ENCODE measurements around the gene BANP. TPM values are rescaled to one million over a fixed set of nuclear protein-coding genes. Genes with fewer than 3 reads are reported as not detected.
"Not testable (repeated sequence)": the region's sequence is repeated elsewhere in the genome, so short reads cannot be mapped to it uniquely, and the experiment has no call there.

The BANP gene
- total RNA-seq, 1 experiment from 2014 or later, result 37.2 TPM

- DNase-seq (ENCODE audit: low read depth, low spot score); H2AFZ ChIP-seq (ENCODE audit: low read depth, low read length, poor library complexity, severe bottlenecking); H3K4me1 ChIP-seq (ENCODE audit: control insufficient read depth in 1 of 2, insufficient read depth in 2 of 2, low read length in 2 of 2); CTCF ChIA-PET; ATAC-seq; H3K9me2 ChIP-seq (ENCODE audit: insufficient read depth); H3K79me2 ChIP-seq (ENCODE audit: insufficient read depth, low read length); H3K9ac ChIP-seq (ENCODE audit: low read length); POLR2A ChIA-PET; BruUV-seq (replicated peaks); H3K27me3 ChIP-seq (ENCODE audit: insufficient read depth, low read length); RAD21 ChIA-PET (ENCODE audit: low non-redundant PET in 1 of 2, low total read pairs in 2 of 2, uncharacterized antibody in 2 of 2, unreplicated experiment in 2 of 2); intact Hi-C loops (cut with micrococcal nuclease); H3K9me3 ChIP-seq (ENCODE audit: control insufficient read depth in 1 of 2, insufficient read depth in 1 of 2, low read depth in 1 of 2, low read length in 2 of 2); H4K20me1 ChIP-seq (ENCODE audit: insufficient read depth); H3K4me3 ChIP-seq (replicated peaks in 1 of 2; ENCODE audit: low read depth in 1 of 2, low read length in 2 of 2); H3K27ac ChIP-seq (ENCODE audit: low read depth, low read length); H3K4me2 ChIP-seq (ENCODE audit: low read length); H3K36me3 ChIP-seq (ENCODE audit: control insufficient read depth in 1 of 2, insufficient read depth in 2 of 2, low read length in 2 of 2): not testable (repeated sequence)
Observed at GRCh38 chr16:88091221-88091971, 140.2 kb downstream of the BANP start.

- H3K4me3 ChIP-seq (replicated peaks in 1 of 2; ENCODE audit: low read depth in 1 of 2, low read length in 2 of 2); ATAC-seq; H3K36me3 ChIP-seq (ENCODE audit: control insufficient read depth in 1 of 2, insufficient read depth in 2 of 2, low read length in 2 of 2); H3K9ac ChIP-seq (ENCODE audit: low read length); H3K27me3 ChIP-seq (ENCODE audit: insufficient read depth, low read length); H3K4me2 ChIP-seq (ENCODE audit: low read length); H4K20me1 ChIP-seq (ENCODE audit: insufficient read depth); POLR2A ChIA-PET; H2AFZ ChIP-seq (ENCODE audit: low read depth, low read length, poor library complexity, severe bottlenecking); BruUV-seq (replicated peaks); RAD21 ChIA-PET (ENCODE audit: low non-redundant PET in 1 of 2, low total read pairs in 2 of 2, uncharacterized antibody in 2 of 2, unreplicated experiment in 2 of 2); CTCF ChIA-PET; H3K4me1 ChIP-seq (ENCODE audit: control insufficient read depth in 1 of 2, insufficient read depth in 2 of 2, low read length in 2 of 2); DNase-seq (ENCODE audit: low read depth, low spot score); H3K79me2 ChIP-seq (ENCODE audit: insufficient read depth, low read length); intact Hi-C loops (cut with micrococcal nuclease); H3K9me3 ChIP-seq (ENCODE audit: control insufficient read depth in 1 of 2, insufficient read depth in 1 of 2, low read depth in 1 of 2, low read length in 2 of 2); H3K9me2 ChIP-seq (ENCODE audit: insufficient read depth); H3K27ac ChIP-seq (ENCODE audit: low read depth, low read length): not testable (repeated sequence)
Observed at GRCh38 chr16:88091972-88092302, 140.7 kb downstream of the BANP start.

GRCh38 chr16:88092791-88093555 lies 141.7 kb downstream of the BANP start:
- H3K4me3 ChIP-seq (replicated peaks in 1 of 2; ENCODE audit: low read depth in 1 of 2, low read length in 2 of 2); POLR2A ChIA-PET; H3K79me2 ChIP-seq (ENCODE audit: insufficient read depth, low read length); DNase-seq (ENCODE audit: low read depth, low spot score); H3K4me2 ChIP-seq (ENCODE audit: low read length); RAD21 ChIA-PET (ENCODE audit: low non-redundant PET in 1 of 2, low total read pairs in 2 of 2, uncharacterized antibody in 2 of 2, unreplicated experiment in 2 of 2); intact Hi-C loops (cut with micrococcal nuclease); H3K27me3 ChIP-seq (ENCODE audit: insufficient read depth, low read length); H3K9ac ChIP-seq (ENCODE audit: low read length); CTCF ChIA-PET; H3K9me3 ChIP-seq (ENCODE audit: control insufficient read depth in 1 of 2, insufficient read depth in 1 of 2, low read depth in 1 of 2, low read length in 2 of 2); H4K20me1 ChIP-seq (ENCODE audit: insufficient read depth); H3K4me1 ChIP-seq (ENCODE audit: control insufficient read depth in 1 of 2, insufficient read depth in 2 of 2, low read length in 2 of 2); H2AFZ ChIP-seq (ENCODE audit: low read depth, low read length, poor library complexity, severe bottlenecking); H3K36me3 ChIP-seq (ENCODE audit: control insufficient read depth in 1 of 2, insufficient read depth in 2 of 2, low read length in 2 of 2); BruUV-seq (replicated peaks); H3K27ac ChIP-seq (ENCODE audit: low read depth, low read length); H3K9me2 ChIP-seq (ENCODE audit: insufficient read depth); ATAC-seq: not testable (repeated sequence)

GRCh38 chr16:88093556-88094252 lies 142.5 kb downstream of the BANP start:
- H3K79me2 ChIP-seq (ENCODE audit: insufficient read depth, low read length); H3K4me1 ChIP-seq (ENCODE audit: control insufficient read depth in 1 of 2, insufficient read depth in 2 of 2, low read length in 2 of 2); H3K36me3 ChIP-seq (ENCODE audit: control insufficient read depth in 1 of 2, insufficient read depth in 2 of 2, low read length in 2 of 2); H3K4me3 ChIP-seq (replicated peaks in 1 of 2; ENCODE audit: low read depth in 1 of 2, low read length in 2 of 2); H2AFZ ChIP-seq (ENCODE audit: low read depth, low read length, poor library complexity, severe bottlenecking); H3K9me2 ChIP-seq (ENCODE audit: insufficient read depth); DNase-seq (ENCODE audit: low read depth, low spot score); H3K9me3 ChIP-seq (ENCODE audit: control insufficient read depth in 1 of 2, insufficient read depth in 1 of 2, low read depth in 1 of 2, low read length in 2 of 2); H3K9ac ChIP-seq (ENCODE audit: low read length); RAD21 ChIA-PET (ENCODE audit: low non-redundant PET in 1 of 2, low total read pairs in 2 of 2, uncharacterized antibody in 2 of 2, unreplicated experiment in 2 of 2); BruUV-seq (replicated peaks); H3K27ac ChIP-seq (ENCODE audit: low read depth, low read length); POLR2A ChIA-PET; intact Hi-C loops (cut with micrococcal nuclease); H3K27me3 ChIP-seq (ENCODE audit: insufficient read depth, low read length); CTCF ChIA-PET; H4K20me1 ChIP-seq (ENCODE audit: insufficient read depth); H3K4me2 ChIP-seq (ENCODE audit: low read length); ATAC-seq: not testable (repeated sequence)

All from HCT116 (cell line).